Measurements from ENCODE around the gene NRXN3.
A peak's percentile ranks its signal among the peaks of the same experiment; 100 is the strongest.

NRXN3 gene

DNA sequence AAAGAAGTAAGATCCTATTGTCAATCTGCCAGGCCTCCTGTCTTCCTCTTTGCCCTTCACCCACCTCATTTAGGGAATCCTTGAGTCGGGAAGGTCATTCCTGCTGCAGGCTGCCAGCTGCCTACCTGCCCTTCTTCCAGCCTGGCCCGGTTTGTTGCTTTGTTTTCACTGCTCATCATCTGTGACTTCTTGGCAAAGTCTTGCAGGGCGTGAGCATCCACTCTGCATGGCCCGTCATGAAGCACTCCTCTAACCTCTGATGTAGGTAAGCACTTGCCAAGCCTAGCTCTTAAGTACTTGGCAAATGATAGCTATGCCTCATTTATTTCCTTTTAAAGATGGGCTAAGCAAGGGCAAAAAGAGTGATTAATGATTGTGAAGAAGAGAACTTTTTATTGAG lies 192.8 kb downstream of the NRXN3 start:
- H3K4me3 ChIP-seq (ENCODE audit: low read depth, low read length) = no peak overlapping the region
- TF ChIP-seq, protein P1, sequence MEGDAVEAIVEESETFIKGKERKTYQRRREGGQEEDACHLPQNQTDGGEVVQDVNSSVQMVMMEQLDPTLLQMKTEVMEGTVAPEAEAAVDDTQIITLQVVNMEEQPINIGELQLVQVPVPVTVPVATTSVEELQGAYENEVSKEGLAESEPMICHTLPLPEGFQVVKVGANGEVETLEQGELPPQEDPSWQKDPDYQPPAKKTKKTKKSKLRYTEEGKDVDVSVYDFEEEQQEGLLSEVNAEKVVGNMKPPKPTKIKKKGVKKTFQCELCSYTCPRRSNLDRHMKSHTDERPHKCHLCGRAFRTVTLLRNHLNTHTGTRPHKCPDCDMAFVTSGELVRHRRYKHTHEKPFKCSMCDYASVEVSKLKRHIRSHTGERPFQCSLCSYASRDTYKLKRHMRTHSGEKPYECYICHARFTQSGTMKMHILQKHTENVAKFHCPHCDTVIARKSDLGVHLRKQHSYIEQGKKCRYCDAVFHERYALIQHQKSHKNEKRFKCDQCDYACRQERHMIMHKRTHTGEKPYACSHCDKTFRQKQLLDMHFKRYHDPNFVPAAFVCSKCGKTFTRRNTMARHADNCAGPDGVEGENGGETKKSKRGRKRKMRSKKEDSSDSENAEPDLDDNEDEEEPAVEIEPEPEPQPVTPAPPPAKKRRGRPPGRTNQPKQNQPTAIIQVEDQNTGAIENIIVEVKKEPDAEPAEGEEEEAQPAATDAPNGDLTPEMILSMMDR (IDR thresholded peaks at IDR 0.05; ENCODE audit: borderline replicate concordance, insufficient read depth, low read depth, low read length) = no peak

DNA sequence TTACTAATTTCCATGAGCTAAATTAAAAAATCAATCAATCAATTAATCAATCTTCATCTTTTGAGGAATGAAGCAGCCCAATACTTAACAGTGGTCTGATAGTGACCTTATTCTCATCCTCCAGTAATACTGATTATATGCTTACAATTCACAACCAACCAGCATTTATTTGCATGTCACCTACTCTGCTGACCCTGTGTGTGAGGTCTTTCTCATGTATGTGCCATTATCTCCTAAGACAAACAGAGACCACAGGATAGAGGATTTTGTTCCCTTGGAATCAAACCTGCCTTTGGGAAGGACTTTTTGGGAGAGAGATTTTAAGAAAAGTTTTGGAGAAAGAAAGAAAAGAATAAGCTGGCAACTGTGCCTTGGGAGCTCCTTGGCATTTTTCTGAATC lies 197.2 kb downstream of the NRXN3 start:
- TF ChIP-seq, protein P1 (IDR thresholded peaks at IDR 0.05; ENCODE audit: borderline replicate concordance, insufficient read depth, low read depth, low read length) = no peak

DNA sequence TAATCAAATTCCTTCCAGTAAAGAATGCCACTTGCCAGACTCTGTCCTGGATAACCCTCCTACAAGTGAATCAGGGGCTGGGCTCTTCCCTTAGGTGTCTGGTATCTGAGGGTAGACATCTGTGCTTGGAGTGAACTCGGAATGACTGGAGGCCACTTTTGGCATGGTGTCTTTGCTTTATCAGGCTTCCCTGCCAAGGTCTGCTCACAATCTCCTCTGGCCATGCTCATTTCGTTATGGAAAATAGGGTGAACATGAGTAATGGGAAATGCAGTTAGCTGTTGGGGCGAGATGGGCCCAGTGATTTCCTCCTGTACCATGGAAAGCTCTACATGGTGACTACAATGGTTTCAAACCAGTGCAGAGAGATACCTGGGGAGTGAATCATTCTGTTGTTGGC lies 212.9 kb downstream of the NRXN3 start:
- H3K4me3 ChIP-seq (ENCODE audit: low read depth, low read length) = no peak overlapping the region
- TF ChIP-seq, protein P1 (IDR thresholded peaks at IDR 0.05; ENCODE audit: borderline replicate concordance, insufficient read depth, low read depth, low read length) = no peak

More for the DNA sequence above, 197.2 kb downstream of the NRXN3 start:
- no peak overlapping the region for H3K4me3 ChIP-seq (ENCODE audit: low read depth, low read length)

DNA sequence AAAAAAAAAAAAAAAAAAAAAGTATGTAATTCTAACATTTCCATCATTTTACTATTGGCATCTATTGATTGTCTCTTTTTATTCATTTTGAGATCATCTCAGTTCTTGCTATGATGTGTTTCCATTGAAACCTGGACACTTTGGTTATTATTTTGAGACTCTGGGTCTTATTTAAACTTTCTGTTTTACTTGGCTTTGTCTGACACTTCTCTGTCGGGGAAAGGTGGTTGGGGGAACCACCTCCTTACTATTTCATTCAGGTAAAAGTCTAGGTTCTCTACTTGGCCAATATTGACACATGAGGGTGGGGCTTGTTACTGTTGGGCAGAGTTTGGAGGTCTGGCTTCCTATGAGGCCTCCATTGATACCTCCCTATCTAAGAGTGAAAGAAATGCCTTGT lies 228.0 kb downstream of the NRXN3 start:
- TF ChIP-seq, protein P1 (IDR thresholded peaks at IDR 0.05; ENCODE audit: borderline replicate concordance, insufficient read depth, low read depth, low read length) = no peak
- no peak overlapping the region for H3K4me3 ChIP-seq (ENCODE audit: low read depth, low read length)

DNA sequence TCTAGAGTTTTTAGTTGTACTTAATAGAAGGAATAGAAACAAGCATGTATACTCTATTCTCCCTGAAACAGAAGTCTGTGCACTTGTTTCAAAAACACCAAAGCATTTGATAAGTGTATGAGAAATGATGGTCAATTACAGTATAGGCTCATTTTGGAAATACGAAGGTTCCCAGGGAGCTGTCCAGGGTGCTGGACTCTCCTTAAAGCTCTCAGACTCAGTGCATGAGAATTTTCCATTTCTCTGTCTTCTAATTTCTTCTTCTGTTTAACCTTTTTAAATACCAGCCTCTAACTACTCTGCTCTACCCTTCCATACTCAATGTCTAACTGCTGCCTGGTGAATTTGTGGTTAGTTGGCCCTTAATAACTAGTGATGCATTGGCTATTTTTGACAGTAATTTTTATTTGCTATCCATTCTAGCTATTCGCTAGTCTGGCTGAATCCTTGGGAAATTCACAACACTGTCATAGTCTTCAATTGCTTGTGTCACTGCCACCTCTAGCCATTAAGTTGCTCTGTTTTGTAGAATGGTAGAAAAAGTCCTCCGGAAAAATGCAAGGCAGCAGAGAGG lies 229.2 kb downstream of the NRXN3 start:
- TF ChIP-seq, protein P1 (IDR thresholded peaks at IDR 0.05; ENCODE audit: borderline replicate concordance, insufficient read depth, low read depth, low read length) = no peak
- H3K4me3 ChIP-seq (ENCODE audit: low read depth, low read length) = no peak overlapping the region

DNA sequence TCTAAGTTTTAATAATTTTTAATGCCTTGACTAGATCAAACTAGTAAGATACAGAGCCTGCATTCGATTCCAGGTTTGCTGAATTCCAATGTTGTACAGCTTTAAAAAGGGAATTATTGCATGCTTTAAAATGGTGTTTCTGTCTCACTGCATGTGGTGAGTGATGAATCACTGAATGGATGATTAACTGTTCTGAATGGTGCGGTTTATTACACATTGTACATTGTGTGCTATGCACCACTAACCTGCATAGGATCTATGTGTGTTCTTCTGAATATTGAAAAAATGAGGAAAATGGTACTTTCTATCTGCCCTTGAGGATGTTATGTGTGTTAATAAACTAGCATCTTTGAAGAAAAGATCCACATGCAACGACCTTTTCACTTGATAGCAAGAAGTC lies 231.7 kb downstream of the NRXN3 start:
- TF ChIP-seq, protein P1 (IDR thresholded peaks at IDR 0.05; ENCODE audit: borderline replicate concordance, insufficient read depth, low read depth, low read length) = no peak
- H3K4me3 ChIP-seq (ENCODE audit: low read depth, low read length) = no peak overlapping the region

DNA sequence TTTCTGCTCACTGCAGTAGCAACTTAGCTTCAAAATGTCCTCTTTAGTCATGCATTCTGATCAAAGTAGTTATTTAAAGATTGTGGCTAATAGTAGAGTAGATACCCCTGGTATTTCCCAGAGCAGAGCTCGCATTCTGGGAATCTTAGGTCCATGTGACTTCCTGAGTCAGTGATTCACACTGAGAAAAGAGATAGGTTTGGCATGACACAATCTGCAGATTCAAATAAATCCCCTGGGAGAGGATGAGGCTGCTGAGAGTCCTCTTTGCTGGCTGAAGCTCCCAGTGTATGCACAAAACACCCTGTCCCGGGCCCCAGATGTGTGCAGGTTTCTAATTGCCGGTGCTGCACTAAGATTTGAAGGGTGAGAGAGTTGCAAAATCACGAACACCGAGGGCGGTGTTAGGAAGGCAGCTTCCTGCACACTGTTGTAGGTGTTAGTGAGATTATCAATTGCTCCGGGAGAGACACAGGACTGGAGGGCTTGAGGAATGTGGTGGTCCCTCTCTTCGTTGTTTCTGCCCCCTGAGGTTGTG lies 233.2 kb downstream of the NRXN3 start:
- TF ChIP-seq, protein P1 (IDR thresholded peaks at IDR 0.05; ENCODE audit: borderline replicate concordance, insufficient read depth, low read depth, low read length) = no peak
- peak overlapping the region; percentile 36 for H3K4me3 ChIP-seq (ENCODE audit: low read depth, low read length)
